Measurements from ENCODE around the gene S1PR3. TPM values are rescaled to one million over a fixed set of nuclear protein-coding genes. Genes with fewer than 3 reads are reported as not detected.

Gene S1PR3
- total and polyA plus RNA-seq, 4 donors = 1.4 to 4.5 (median 2.9) TPM

DNA sequence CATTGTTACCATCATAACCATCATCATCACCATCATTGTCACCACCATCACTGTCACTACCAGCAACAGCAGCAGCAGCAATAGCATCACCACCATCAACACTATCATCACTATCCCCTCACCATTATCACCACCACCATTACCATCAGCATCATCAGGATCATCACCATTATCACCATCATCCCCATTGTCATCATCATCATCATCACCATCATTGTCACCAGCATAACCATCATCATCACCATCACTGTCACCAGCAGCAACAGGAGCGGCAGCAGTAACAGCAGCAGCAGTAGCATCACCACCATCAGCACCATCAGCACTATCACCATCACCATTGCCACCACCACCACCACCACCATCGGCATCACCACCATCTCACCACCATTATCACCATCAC is 48.4 kb downstream of the S1PR3 start:
- Histone ChIP-seq H3K4me3 (ENCODE audit: low read depth in 1 of 3, low read length in 3 of 3) (no peak overlapping the region), H3K9me3 (ENCODE audit: control insufficient read depth in 4 of 4, low read length in 3 of 4) (no peaks in the 10 kb centered on the region), H3K27me3 (ENCODE audit: control insufficient read depth in 4 of 4, insufficient read depth in 4 of 4, low read length in 3 of 4) (no peaks in the 10 kb centered on the region), H3K9ac (ENCODE audit: low read depth in 1 of 2, low read length in 2 of 2) (no peak overlapping the region), H3K36me3 (ENCODE audit: control insufficient read depth in 4 of 4, insufficient read depth in 3 of 4, low read depth in 1 of 4, low read length in 3 of 4) (no peaks in the 10 kb centered on the region), H3K4me1 (ENCODE audit: control insufficient read depth in 4 of 4, insufficient read depth in 4 of 4, low read length in 3 of 4) (no peaks in the 10 kb centered on the region), H3K27ac (ENCODE audit: low read depth in 1 of 2, low read length in 2 of 2) (no peak overlapping the region)
- no peak for DNase-seq (ENCODE audit: low spot score)
- 92% methylated on average over 2 of the region's 2 CpGs for WGBS
- no peak for TF ChIP-seq TAF1 (conservative IDR thresholded peaks at IDR 0.05)
- no peak for TF ChIP-seq GABPA (IDR thresholded peaks at IDR 0.05 in 1 of 2, conservative IDR thresholded peaks at IDR 0.05 in 1 of 2)
- TF ChIP-seq, protein P1, sequence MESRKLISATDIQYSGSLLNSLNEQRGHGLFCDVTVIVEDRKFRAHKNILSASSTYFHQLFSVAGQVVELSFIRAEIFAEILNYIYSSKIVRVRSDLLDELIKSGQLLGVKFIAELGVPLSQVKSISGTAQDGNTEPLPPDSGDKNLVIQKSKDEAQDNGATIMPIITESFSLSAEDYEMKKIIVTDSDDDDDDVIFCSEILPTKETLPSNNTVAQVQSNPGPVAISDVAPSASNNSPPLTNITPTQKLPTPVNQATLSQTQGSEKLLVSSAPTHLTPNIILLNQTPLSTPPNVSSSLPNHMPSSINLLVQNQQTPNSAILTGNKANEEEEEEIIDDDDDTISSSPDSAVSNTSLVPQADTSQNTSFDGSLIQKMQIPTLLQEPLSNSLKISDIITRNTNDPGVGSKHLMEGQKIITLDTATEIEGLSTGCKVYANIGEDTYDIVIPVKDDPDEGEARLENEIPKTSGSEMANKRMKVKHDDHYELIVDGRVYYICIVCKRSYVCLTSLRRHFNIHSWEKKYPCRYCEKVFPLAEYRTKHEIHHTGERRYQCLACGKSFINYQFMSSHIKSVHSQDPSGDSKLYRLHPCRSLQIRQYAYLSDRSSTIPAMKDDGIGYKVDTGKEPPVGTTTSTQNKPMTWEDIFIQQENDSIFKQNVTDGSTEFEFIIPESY (IDR thresholded peaks at IDR 0.05) = no peak
- no peak for TF ChIP-seq REST (IDR thresholded peaks at IDR 0.05)
- TF ChIP-seq, protein P2, sequence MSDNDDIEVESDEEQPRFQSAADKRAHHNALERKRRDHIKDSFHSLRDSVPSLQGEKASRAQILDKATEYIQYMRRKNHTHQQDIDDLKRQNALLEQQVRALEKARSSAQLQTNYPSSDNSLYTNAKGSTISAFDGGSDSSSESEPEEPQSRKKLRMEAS (IDR thresholded peaks at IDR 0.05) = no peak
- no peak for TF ChIP-seq HNF4G (IDR thresholded peaks at IDR 0.05)

DNA sequence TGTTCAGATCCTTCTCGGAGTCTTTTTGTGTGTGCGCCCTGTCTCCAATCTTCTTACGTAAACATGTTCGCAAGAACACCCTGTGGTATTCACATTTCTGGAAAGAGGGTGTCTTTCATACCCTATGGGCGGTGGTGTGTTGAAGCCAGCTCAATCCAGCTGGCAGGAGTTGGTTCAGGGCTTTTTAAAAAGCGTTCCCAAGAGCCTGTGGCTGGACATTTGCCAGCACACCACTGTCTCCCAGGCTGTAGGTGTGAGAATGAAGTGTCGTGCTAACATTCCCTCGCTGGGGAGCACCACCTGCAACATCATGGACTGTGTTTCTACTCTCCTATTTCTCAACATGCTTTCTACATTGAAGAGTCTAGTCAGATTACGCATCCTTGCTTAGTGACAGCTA is 51.7 kb downstream of the S1PR3 start:
- TF ChIP-seq HNF4G (IDR thresholded peaks at IDR 0.05) (no peak), GABPA (IDR thresholded peaks at IDR 0.05 in 1 of 2, conservative IDR thresholded peaks at IDR 0.05 in 1 of 2) (no peak), RAD21 (IDR thresholded peaks at IDR 0.05) (no peak), HNF4A (conservative IDR thresholded peaks at IDR 0.05) (no peak), TAF1 (conservative IDR thresholded peaks at IDR 0.05) (no peak), NR2F2 (IDR thresholded peaks at IDR 0.05) (no peak), SP1 (IDR thresholded peaks at IDR 0.05) (no peak), FOXA1 (IDR thresholded peaks at IDR 0.05) (no peak), CTCF (IDR thresholded peaks at IDR 0.05; ENCODE audit: low read depth, low read length, missing input control) (no peak)
- TF ChIP-seq, protein P2 (IDR thresholded peaks at IDR 0.05) = no peak
- TF ChIP-seq, protein P3, sequence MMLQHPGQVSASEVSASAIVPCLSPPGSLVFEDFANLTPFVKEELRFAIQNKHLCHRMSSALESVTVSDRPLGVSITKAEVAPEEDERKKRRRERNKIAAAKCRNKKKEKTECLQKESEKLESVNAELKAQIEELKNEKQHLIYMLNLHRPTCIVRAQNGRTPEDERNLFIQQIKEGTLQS (IDR thresholded peaks at IDR 0.05) = no peak
- Histone ChIP-seq H3K9me3 (ENCODE audit: control insufficient read depth in 4 of 4, low read length in 3 of 4) (no peaks in the 10 kb centered on the region), H3K4me1 (ENCODE audit: control insufficient read depth in 4 of 4, insufficient read depth in 4 of 4, low read length in 3 of 4) (no peaks in the 10 kb centered on the region), H3K27me3 (ENCODE audit: control insufficient read depth in 4 of 4, insufficient read depth in 4 of 4, low read length in 3 of 4) (no peaks in the 10 kb centered on the region), H3K36me3 (ENCODE audit: control insufficient read depth in 4 of 4, insufficient read depth in 3 of 4, low read depth in 1 of 4, low read length in 3 of 4) (no peaks in the 10 kb centered on the region), H3K27ac (ENCODE audit: low read depth in 1 of 2, low read length in 2 of 2) (no peak overlapping the region), H3K4me3 (ENCODE audit: low read depth in 1 of 3, low read length in 3 of 3) (no peak overlapping the region), H3K9ac (ENCODE audit: low read depth in 1 of 2, low read length in 2 of 2) (no peak overlapping the region)
- 95% methylated on average over 9 of the region's 9 CpGs for WGBS
- no peak for DNase-seq (ENCODE audit: low spot score)
